ENCODE results near the gene SKI.

The SKI gene

GRCh38 chr1:2228157-2228594 lies at the start of gene SKI:
TSS of gene SKI (plus strand) at chr1:2228319. CDS start at chr1:2228767, 448 bp downstream.
- no peak for DNase-seq

DNA sequence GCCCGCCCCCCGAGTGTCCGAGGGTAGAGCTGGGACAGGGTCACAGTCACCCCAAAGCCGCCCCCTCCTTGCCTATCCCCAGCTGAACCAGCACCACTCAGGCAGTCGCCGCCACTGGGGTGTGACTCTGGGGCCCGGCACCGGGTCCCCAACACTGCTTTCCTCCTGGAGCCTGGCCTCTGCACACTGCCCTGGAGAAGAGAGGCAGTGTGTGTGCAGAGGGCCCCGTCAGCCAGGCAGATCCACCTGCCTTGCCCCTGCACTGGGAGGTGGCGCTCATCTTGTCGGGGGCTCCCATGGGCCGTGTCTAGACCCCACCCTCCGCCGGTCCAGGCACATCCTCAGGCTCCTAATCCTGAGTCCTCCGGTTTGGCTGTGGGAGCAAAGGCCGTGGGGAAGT lies 49.2 kb upstream of the SKI start:
- no peak for DNase-seq

DNA sequence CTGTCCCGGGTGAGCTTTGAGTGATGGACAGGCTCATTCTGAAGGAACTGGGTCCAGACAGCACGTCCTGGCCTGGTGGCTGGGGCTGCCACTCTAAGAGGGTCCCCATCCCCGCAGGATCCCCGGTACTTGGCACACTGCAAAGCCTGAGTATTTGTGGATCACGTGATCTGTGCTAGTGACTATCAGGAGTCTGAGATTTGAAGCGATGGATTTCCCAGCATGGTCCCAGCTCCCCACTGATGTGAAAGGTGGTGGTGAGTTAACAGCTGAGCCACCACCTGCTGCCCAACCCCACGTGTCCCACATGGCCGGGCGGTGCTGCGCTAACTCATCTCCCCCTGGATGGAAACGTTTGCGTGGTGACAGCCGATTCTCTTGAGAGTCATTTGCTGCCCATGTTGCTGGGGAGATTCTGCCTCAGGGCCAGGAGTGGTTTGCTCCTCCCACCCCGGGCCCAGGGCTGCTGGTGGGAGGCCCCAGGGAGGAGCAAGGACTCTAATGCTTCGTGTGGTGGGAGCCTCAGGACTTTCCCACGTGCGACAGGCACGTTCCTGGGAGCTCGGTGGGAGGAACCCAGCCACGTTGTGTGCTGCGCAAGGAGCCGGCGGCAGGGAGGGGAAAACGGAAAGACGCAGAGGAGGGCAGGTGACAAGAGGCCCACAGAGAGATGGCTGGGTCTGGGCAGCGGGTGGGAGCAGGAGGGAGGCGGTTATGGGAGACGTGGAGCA lies 48.7 kb upstream of the SKI start:
- DNase-seq, result peak; percentile 30

DNA sequence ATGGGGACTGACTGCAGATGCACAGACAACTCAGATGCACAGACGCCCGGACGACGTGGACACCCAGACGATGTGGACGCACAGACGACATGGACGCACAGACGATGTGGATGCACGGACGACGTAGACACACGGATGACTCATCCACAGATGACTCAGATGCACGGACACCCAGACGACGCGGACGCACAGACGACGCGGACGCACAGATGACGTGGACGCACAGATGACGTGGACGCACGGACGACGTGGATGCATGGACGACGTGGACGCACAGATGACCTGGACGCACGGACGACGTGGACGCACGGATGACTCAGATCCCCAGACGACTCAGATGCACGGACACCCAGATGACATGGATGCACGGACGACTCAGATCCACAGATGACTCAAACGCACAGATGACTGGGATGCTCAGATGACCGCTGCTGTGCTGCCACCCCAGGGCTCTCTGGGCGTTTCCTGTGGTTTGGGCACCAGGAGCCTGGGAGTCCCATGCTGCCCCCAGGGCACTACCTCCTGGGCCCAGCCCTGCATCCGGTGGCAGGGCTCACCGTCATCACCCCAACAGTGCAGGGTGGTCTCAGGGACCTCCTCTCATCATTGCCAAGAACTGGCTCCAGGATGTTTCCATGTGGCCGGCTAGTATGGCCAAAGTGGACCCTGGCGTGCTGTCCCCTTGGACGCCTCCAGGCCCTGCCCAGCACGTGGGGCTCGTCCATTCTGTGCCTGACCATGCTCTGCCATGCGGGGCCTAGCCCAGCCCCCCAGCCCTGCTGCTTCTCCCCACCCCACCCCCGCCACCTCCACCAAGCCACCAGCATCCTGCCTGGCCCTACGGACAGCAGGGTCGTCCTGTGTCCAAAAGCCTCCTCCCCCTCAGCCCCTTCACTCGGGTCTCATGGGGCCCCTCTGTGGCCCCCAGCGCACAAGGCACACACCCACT lies 47.5 kb upstream of the SKI start:
- no peak for DNase-seq

DNA sequence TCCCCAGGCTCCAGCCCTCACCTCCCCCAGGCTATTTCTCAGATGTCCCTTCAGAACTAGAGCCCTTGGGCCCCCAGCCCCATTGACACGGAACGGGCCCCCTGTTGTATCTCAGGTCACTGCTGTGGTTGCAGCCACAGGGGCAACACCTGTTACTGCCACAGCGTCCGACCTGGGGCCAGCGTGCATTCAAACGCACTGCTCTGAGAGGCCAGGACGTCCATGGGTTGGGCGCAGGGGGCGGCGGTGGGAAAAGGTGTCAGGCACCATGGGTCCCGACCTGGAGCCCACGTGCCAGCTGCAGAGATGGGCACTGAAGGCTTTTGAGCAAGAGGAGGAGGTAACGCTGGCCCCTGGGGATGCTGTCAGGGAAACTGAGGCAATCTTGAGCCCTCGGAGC lies 46.8 kb upstream of the SKI start:
- no peak for DNase-seq

GRCh38 chr1:2181752-2182151 lies 46.4 kb upstream of the SKI start:
- no peak for DNase-seq

- no peak for DNase-seq
Measured at GRCh38 chr1:2182376-2182775, 45.7 kb upstream of the SKI start.

GRCh38 chr1:2183937-2184334 lies 44.2 kb upstream of the SKI start:
- no peak for DNase-seq

- DNase-seq, result no peak
Measured at GRCh38 chr1:2184531-2184930, 43.6 kb upstream of the SKI start.

DNA sequence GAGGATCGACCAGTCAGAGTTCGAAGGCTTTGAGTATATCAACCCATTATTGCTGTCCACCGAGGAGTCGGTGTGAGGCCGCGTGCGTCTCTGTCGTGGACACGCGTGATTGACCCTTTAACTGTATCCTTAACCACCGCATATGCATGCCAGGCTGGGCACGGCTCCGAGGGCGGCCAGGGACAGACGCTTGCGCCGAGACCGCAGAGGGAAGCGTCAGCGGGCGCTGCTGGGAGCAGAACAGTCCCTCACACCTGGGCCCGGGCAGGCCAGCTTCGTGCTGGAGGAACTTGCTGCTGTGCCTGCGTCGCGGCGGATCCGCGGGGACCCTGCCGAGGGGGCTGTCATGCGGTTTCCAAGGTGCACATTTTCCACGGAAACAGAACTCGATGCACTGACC lies 43.2 kb upstream of the SKI start:
- no peak for DNase-seq

GRCh38 chr1:2185880-2186855 lies 42.0 kb upstream of the SKI start:
- DNase-seq, result no peak

DNA sequence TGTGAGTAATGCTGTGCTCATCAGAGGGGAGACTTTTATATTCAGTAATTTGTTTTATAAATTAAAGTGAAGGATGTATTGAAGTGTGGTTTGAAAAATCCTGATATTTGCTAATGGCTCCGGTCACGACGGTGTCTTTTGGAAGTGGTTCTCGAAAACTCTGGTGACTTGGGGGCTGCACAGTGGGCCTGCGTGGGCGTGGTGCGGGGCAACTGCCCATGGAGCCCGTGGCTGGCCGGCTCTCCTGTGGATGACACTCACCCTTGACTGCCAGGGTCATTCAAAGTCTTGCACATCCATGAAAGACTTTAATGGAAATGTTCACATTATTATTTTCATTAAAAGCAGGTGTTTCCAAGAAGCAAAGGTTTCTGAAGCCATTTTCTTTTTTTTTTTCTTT lies 41.2 kb upstream of the SKI start:
- DNase-seq, result no peak

GRCh38 chr1:2187619-2188018 lies 40.5 kb upstream of the SKI start:
- no peak for DNase-seq

DNA sequence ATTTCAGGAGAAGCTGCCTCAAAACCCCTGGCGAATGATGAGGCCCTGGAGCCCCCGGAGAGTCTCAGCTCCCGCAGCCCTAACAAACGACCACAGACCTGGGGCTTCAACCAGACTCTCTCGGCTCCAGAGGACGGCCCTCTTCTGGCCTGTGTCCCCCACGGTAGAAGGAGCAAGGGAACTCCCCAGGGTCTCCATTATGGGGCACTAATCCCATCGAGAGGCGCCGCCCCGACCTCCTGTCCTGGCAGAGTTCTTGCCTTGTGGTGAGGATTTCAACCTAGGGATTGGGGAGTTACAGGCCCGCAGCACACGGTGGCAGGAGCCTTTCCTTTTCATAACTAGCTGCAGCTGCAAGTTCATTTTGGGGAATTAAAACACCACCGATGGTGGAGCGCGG lies 39.8 kb upstream of the SKI start:
- DNase-seq, result no peak

DNA sequence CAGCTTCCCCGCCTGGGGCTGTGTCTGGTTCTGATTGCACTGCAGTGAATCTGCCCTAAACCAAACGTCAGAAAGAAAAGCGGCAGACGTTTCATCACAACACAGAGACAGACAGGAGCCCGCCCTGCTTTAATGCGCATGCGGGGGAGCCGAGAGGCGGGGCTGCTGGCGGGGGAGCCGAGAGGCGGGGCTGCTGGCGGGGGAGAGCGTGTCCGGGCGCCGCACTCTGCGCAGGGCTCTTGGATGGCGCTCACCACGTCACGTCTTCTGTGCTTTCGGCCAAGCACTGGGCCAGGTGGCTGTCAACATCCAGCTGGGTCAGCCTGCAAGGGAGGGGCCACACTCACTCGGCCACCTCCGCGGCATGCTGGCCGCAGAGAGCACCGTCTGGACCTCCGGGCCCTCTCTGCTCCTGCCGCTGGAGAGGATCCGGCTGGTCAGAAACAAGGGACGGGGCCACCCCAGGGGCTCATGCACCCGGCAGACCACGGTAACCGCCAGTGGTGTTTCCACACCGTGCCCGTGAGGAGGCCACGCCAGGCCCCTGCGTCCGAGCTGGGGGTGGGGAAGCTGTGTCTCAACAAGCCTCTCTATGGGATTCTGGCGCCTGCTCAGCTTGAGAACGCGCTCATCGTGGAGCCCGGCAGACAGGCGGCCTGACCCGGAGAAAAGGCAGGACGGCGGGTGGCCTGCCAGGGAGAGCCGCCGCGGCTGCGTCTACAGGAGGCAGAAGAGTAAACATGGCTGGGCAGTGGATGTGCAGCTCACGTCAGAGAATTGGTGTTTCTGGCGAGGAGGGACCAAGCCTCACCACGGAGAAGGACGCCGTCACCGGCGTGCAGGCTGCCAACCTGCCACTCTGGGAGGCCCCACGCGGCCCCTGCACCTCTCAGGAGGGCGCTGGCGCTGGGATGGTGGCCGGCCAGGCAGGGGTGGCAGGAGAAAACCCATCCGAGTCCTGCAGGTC lies 38.4 kb upstream of the SKI start:
- peak; percentile 57 for DNase-seq

DNA sequence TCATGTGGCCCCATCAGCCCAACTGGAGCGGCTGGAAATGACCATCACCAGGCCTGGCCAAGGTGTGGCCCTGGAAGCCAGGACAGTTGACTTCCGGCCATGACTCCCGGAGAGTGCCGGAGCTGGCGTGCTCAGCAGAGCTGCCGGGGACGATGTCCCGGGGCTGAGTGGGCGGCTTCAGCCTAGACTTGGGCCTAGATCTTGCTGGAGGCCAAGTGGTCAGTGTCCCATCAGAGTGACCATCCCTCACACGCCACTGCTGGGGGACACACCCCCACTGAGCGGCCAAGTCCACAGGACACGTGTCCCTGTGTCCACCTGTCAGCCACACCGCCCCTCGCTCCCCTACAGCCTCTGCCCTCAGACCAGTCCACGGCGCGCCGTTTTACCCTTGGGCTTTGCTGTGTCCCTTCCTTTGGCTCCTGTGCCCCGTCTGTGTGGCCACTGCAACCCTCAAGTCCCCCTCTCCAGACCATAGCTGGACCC lies 37.6 kb upstream of the SKI start:
- no peak for DNase-seq

DNA sequence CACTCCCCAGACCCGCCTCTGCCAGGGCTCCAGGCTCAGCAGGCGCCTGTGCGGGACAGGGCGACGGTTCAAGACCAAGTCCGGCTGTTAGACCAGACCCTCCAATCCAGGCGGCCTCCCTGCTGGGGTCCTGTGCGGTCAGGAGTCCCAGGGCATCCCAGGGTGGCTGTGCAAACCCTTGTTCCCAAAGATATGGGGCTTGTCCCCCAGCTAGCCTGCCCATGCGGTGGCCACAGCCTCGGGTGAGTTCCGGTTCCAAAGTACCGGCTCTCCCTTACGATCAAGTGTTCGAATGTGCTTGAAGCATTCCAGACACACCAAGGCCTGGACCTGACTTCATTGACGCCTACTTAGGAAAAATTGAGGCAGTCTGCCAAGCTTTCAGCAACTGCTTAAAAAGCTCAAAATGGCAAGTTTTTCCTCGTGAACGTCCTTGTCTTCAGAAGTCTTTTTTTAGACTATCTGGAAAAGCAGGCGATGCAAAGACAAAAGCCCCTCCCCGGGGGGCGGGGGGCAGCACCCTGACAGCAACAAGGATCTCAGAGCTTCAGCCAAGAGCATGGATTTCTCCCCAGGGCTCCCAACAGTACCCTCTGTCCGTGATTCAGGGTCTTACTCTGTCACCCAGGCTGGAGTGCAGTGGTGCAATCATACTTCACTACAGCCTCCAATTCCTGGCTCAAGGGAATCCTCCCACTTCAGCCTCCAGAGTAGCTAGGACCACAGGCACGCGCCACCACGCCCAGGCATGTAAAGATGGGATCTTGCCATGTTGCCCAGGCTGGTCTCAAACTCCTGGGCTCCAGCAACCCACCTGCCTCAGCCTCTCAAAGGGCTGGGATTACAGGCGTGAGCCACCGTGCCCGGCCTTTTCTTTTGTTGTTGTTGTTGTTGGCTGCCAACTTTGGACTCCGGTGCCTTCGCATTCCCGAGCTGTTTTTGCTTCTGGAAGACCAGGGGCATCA lies 35.8 kb upstream of the SKI start:
- DNase-seq, result no peak

DNA sequence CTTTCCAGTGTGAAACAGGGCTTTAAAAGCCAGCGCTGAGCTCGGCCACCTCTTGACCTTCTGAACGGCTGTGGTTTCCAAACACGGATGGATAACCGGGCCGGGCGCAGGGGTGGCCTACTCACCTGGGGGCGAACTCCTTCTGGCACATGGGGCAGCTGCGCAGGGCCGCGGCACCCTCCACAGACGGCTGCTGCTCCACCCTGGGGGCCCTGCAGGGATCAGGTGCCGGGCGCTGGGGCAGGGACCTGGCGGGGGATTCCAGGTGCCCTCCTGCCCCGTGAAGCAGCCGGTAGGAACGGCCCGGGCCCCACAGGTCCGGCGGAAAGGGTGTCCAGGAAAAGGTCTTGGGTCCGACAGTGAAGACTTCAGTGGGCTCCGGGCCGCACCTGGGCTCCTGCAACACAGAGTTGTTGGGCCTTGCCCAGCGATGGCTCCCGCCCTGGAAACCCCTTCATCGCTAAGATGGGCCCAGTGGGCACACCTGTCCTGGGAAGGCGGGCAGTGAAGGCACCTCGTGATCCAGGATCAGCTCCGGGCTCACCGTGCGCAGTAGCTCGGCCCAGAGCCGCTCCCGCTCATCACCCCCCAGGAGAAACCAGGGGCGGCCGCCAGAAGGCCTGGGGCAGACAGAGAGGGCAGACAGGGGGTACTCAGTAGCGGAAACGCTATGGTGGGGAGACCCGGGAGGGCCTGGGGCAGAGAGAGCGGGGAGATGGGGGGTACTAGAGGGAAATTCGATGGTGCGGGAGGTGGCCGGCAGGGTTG lies 34.4 kb upstream of the SKI start:
- DNase-seq, result no peak

- DNase-seq, result peak; percentile 65
Measured at GRCh38 chr1:2194319-2194897, 33.7 kb upstream of the SKI start, which contains the start of gene FAAP20. TSS of gene FAAP20 (minus strand) at chr1:2194772. CDS start at chr1:2194749, 23 bp downstream.

Measured in NCI-H2171 (cell line).